Measurements from ENCODE around the gene HS3ST3A1. TPM values are rescaled to one million over a fixed set of nuclear protein-coding genes. Genes with fewer than 3 reads are reported as not detected.

Gene HS3ST3A1
- total RNA-seq, 4 donors from 2014 or later = 2.9 to 10.5 (median 5.0) TPM

- peaks cover 4% of the 10 kb centered on the region for H3K27me3 ChIP-seq
- H3K27ac ChIP-seq = no peak overlapping the region
- no peaks in the 10 kb centered on the region for H3K9me3 ChIP-seq
- DNase-seq (ENCODE audit: low spot score in 2 of 2) = no peak
- no peaks in the 10 kb centered on the region for H3K4me1 ChIP-seq
- TF ChIP-seq CTCF (IDR thresholded peaks at IDR 0.05) = no peak
- no peak for TF ChIP-seq POLR2AphosphoS5 (IDR thresholded peaks at IDR 0.05)
- no peak for TF ChIP-seq EP300 (IDR thresholded peaks at IDR 0.05)
- no peak for TF ChIP-seq POLR2A (IDR thresholded peaks at IDR 0.05)
- H3K4me3 ChIP-seq = no peak overlapping the region
- H3K36me3 ChIP-seq = no peaks in the 10 kb centered on the region
- 52% methylated on average over 3 of the region's 3 CpGs for WGBS
Measured at GRCh38 chr17:13460261-13461000, 141.3 kb downstream of the HS3ST3A1 start.

GRCh38 chr17:13457783-13458182, 143.9 kb downstream of the HS3ST3A1 start:
- Histone ChIP-seq H3K9me3 (no peaks in the 10 kb centered on the region), H3K4me3 (no peak overlapping the region), H3K36me3 (no peaks in the 10 kb centered on the region), H3K4me1 (no peaks in the 10 kb centered on the region), H3K27me3 (peaks cover 4% of the 10 kb centered on the region), H3K27ac (no peak overlapping the region)
- no peak for DNase-seq (ENCODE audit: low spot score in 2 of 2)
- TF ChIP-seq EP300 (IDR thresholded peaks at IDR 0.05) (no peak), POLR2AphosphoS5 (IDR thresholded peaks at IDR 0.05) (no peak), POLR2A (IDR thresholded peaks at IDR 0.05) (no peak), CTCF (IDR thresholded peaks at IDR 0.05) (no peak)
- 84% methylated on average over 3 of the region's 3 CpGs for WGBS

All from suprapubic skin (tissue), 4 donors.